ENCODE measurements around the gene SLC22A23.
"Not testable (repeated sequence)": the region's sequence is repeated elsewhere in the genome, so short reads cannot be mapped to it uniquely, and the experiment has no call there.

The SLC22A23 gene

DNA sequence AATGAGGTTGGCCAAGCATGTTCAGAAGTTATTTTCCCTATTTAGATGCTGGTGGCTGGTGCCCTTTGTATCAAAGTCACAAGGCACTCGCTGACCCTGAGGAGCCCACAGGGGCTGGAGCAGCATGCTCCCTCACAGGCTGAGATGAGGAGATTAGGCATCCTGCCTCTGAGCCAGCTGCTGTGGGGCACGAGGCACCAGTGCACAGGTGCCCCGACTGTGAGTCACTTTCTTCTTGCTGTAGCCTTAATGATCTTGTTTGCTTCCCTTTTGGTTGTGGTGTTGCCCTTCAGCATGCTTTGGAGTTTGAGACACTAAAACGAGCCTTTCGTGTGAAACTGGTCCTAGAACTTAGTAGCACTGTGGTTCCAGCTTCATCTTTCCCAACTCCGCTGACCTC, 193.8 kb downstream of the SLC22A23 start:
- DNase-seq (ENCODE audit: low spot score): no peak

DNA sequence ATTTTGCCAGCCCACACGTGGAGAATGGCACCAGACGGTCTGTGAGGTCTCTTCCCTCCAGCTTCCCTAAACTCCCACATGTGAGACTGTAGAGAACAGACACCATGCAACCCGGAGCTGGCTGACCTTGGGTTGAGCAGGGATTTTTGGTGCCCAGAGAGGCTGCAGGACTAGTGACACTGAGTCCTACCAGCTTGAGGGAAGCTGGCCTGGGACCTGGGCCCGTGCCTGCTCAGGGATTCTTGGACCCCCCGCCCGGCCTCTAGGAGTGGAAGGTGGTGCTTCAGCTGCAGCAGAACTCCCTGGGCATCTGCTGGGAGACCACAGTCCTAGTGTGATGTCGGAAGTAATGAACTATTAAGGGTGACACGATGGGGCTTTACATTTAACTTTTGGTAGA, 194.9 kb downstream of the SLC22A23 start:
- no peak for DNase-seq (ENCODE audit: low spot score)

DNA sequence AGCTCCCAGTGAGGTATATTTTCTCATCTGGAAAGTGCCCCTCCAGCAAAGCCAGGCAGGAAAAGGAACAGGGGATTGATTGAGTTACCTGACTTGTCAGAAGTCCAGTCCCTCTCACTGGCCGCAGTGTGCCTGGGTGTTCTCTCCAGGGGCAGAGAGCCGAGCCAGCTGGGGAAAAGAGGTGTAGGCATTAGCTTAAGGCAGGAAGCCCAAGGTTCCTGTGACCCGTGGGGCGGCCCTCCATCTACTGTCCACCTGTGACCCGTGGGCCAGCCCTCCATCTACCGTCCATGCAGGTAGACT, 195.4 kb downstream of the SLC22A23 start:
- no peak for DNase-seq (ENCODE audit: low spot score)

DNA sequence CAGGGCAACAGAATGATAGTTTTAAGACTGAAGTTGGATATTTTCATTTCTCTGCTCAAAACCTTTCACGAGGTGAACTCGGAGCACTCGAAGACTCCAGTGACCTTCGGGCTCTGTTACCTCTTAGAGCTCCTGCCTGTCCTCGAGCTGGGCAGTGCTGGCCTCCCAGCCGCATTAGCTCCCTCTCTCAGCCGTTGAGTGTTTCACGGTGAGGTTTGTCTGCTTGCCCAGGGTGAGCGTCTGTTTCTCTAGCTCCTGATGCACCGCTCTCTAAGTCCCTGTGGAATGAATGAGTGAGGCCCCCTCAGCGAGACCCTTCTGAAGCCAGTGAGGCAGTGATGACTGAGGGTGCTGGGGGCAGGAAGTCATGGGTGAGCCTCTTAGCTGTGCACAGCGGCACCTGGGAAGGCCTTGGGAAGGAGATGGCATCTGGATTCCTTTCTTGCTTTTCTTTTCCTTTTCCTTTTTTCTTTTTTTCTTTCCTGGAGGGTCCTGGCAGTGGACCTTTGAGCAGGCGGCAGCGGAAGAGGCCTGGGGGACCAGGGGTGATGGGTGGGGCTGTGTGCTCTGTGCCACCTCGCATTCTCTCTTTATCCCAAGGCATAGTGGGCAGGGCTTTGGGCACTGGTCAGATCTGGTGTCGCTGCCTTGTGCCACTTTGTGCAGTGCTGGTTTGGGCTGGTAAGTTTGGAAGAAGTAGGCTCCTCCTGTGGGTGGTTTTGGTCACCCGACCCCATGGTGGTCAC, 195.9 kb downstream of the SLC22A23 start:
- no peak for DNase-seq (ENCODE audit: low spot score)

DNA sequence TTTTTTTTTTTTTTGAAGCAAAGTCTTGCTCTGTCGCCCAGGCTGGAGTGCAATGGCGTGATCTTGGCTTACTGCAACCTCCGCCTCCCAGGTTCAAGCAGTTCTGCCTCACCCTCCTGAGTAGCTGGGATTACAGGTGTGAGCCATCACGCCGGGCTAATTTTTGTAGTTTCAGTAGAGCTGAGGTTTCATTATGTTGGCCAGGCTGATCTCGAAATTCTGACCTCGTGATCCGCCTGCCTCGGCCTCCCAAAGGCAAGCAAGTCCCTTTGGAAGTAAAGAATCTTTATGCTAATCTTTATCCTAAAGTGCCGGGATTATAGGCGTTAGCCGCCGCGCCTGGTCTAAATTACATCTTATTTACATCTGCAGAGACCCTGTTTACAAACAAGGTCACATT, 196.6 kb downstream of the SLC22A23 start:
- DNase-seq (ENCODE audit: low spot score): no peak

DNA sequence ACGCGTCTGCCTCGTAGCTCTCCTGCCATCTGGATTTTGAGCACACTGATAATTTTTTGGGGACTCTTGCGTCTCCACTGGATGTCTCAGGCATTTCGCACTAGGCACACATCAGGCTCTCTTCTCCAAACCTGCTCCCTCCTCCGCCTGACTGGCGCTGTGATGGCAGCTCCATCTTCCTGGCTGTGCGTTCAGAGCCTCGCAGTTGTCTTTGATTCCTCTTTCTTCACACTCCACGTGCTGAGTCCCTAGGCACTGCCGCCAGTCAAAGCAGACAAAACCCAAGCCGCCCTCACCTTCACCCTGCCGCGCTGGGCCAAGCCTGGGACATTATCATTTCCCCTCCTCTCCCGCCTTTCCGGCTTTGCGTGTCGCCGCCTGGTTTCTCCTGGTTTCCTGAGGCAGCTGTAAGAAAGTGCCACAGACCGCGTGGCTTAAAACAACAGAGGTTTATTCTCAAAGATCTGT, 197.3 kb downstream of the SLC22A23 start:
- peak; percentile 48 for DNase-seq (ENCODE audit: low spot score)

DNA sequence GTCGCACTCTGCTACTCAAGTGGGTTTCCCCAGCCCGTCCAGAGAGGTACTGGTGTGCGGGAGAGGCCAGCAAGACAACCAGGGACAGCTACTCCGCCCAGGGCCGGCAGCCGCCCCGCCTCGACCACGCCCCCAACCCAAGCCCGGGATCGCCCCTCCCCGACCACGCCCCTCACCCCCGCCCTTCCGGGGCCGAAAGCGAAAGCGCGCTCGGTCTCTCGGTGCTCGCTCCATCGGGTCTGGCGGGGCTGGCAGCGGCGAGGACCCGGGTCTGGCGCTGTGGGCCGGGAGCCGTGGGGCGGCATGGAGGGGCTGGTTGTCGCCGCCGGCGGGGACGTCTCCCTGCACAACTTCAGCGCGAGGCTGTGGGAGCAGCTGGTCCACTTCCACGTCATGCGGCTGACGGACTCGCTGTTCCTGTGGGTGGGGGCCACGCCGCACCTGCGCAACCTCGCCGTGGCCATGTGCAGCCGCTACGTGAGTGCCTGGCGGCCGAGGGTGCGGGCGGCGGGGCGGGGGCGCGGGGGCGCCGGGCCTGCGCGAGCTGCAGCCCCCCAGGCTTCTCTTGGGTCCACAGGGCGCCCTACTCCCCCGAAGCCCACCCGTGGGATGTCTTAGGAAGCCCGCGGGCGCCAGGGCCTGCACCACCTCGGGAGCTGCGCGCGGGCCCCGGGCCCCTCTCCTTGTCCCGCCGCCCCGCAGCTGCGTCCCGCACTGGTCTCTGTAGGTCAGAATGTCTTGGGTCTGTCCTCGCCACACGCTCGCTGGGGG, 197.9 kb downstream of the SLC22A23 start, which contains the start of gene PSMG4:
Gene PSMG4 (plus strand): TSS at position 228 of the 771 bp plus-strand sequence. CDS start 76 bp downstream, at position 304.
- peak; percentile 93 for DNase-seq (ENCODE audit: low spot score)

DNA sequence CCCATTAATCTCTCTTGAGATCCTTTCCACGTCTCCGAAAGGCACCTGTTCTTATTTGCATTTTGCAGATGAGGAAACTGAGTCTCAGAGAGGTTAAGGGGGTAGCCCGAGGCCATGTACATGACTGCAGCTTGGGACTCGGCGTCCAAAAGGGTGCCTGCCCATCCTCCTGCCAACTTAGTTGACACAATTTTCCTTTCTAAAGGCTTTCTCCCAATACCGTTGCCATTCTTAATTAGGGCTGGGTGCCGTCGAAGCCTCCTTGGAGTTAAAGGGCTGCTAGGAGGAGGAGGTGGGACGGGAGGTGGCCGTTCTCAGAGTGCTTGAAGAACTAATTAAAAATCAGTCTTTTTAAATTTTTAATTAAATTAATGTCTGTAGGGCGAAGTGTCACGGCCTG, 198.6 kb downstream of the SLC22A23 start:
- DNase-seq (ENCODE audit: low spot score): no peak

DNA sequence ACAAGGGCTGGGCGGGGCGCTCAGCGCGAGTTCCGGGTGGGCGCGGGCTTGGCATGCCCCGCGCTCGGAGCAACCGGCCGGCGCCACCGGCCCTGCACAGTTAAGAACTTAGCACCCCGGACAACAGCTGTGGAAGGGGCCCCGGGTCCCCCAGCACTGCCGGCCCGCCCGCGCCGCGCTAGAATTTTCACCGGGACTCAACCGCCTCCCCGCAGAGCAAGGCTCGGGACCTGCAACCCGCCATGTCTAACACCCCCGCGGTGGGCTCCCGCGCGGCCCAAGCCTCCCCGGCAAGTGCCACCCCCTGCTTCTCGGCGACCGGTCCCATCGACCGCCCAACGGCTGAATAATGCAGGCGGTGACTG, 203.3 kb downstream of the SLC22A23 start:
- DNase-seq (ENCODE audit: low spot score): no peak

DNA sequence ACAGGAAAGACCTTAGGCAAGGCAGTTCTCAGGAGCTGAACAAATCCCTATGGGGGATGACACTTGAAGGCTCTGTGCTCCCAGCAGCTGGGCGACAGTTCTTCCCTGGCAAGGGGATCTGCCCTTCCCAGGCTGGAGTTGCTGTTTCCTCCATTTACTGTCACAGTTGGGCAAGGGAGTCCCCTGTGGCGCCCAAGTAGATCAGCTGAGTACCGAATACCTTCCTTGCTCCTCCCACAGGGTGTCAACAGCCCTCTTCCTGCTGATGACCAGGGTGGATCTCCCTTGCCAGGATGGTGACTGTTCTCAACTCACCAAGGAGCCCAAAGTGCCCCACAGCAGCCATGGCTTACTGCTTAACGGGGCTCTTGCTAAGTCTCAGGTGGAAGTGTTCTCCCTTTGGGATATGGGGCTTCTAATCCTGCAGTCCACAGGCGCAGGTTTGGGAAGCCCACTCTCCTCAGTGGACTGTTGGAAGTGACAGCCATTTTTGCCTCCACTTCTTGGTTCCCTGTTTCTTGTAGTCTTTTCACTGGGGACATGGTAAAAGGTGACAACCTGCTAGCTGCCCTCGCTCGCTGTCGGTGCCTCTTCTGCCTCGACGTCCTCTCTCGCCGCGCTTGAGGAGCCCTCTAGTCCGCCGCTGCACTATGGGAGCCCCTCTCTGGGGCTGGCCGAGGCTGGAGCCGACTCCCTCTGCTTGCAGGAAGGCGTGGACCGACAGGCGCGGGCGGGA, 203.8 kb downstream of the SLC22A23 start:
- no peak for DNase-seq (ENCODE audit: low spot score)

DNA sequence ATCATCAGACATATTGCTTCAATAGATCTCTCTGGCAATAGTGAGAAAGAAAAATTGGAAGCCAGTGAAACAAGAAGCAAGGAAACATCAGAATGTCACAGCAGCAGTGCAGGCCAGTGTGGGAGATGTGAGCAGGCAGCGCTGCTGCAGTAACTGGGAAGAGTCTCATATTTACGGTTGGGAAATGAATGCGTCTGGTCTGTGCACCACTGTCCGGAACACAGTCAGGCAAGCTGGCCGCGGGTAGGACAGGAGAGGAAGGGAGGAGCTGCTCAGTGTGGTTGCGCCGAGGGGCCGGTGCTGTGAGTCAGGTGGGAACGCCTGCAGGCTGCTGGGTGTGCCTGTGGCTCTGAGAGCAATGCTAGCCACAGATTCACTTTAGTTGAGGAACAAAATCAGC, 204.5 kb downstream of the SLC22A23 start:
- no peak for DNase-seq (ENCODE audit: low spot score)

DNA sequence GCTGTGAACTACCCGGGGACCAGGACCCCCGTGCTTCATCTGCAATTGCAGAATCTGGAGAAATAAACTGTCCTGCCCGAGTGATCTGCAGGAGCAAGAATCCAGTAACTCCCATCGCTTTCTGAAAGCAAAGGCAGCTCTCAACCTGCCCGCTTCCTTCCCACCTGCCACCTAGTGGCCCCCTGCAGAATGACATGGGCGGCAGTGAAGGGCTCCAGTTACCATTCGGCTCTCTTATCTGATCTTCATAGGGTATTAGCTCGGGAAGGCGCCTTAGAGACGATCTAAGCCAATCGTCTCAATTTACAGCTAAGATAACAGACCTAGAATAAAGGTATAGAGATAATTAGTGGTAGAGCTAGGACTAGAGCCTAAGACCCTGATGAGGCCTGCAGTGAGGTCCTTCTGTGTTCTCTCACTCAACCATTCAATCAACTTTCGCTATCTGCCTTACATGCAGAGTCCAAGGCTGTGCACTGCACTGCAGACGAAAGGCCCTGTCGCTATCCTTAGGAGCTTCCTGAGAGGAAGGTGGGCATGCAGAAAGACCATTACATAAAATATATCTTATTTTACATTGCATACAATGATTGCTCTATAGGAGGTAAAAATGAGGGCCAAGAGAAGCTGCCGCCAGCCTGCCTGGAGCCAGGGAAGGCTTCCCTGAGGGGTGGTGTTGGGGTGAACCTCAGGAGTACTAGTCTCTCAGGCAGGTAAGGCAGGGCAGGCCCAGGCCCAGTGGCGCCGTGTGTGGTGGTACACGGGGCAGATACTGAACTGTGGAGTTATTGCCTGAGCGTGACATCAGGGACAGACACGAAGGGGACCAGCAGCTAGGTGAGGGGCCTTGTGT, 205.2 kb downstream of the SLC22A23 start:
- DNase-seq (ENCODE audit: low spot score): peak; percentile 87

DNA sequence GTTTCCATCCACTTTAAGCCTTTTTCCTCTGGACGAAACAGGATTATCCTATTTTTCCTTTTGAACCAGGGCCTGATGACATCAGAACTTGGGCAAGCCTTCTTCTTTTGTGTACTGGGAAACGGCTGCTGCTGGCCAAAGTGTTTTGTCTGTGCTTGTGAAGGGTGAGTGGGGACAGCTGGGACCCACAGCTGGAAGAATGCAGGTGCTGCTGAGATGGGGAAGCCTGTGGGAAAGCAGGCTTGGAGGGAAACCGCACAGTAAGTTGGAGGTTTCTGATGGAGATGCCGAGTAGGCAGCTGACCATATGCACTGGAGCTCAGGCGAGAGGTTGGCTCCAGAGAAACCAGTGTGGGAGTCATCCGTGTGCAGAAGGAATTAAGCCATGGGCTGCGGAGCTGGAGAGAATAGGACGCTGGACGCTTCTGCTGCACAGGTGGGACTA, 206.6 kb downstream of the SLC22A23 start:
- DNase-seq (ENCODE audit: low spot score): no peak

DNA sequence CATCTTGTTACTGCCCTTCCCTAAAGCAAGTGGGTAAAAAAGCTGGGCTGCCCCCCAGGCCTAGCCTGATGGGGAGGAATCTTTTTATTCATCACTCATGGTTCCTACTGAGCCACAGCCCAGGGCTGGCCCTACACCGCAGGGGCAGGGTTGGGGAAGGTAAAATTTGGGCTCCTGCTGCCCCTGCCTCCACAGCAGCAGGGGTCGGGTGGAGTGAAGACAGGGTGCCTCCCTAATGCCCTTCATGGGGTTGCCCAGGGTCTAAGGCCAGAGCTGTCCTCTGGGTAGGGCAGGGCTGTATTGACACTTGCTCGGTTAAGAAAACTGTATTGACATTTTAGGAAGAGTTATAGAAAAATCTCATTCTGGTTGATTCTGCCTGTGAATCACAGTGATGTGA, 207.0 kb downstream of the SLC22A23 start:
- no peak for DNase-seq (ENCODE audit: low spot score)

DNA sequence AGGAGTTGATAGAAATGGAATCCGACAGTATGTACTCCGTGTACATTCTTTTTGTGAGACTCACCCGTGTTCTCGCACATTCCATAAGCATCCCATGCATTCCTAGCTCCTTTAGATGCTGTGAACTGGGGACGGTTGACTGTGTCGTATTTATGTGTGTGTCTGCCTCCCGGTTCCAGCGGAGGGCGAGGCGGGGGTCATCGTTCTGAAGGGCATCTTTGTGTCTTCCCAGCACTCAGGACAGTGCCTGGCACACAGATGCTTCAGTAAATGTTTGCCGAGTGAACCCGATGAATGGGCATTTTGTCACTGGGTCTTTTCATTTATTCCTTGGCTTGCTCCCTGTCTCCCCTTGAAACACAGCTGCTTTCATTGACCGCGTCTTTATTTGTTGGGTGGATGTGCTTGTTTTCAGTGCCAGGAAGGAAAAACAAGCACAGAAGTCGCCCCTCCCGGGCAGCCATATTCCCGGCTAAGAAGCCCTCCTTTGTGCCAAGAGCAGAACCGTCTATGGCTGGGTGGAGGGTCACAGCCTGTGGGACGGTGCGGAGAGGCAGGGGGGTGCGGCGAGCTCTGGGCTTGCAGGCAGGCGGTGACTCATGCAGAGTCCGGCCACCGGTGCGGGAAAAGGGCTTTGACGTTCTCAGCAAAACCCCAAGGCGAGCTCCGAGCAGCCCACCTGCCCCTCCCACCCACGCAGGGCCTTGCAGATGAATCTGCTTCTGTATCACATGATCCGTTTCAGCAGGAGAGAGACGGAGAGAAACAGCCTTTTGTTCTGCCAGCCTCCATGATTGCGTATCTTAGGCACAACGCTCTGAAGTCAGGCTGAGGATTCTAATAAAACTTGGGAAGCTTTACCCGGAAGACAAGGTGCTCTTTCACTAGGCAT, 209.3 kb downstream of the SLC22A23 start:
- DNase-seq (ENCODE audit: low spot score): peak; percentile 56

DNA sequence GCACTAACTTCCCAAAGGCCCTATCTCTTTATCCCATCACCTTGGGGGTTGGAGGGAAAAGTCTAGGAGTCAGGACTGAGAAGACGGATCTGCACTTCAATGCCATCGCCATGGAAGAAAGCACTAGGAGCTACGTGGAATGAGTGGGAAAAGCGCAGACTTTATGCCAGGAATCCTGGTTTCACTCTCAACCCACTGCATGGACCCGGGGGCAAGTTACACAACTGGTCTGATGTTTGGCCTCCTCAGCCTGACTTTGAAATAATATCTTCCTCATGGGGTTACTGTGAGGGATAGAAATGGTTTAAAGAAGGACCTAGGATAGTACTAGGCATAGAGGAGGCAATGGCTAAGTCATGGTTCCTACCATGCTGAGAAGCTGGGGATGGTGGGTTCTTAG, 211.6 kb downstream of the SLC22A23 start:
- DNase-seq (ENCODE audit: low spot score): no peak

DNA sequence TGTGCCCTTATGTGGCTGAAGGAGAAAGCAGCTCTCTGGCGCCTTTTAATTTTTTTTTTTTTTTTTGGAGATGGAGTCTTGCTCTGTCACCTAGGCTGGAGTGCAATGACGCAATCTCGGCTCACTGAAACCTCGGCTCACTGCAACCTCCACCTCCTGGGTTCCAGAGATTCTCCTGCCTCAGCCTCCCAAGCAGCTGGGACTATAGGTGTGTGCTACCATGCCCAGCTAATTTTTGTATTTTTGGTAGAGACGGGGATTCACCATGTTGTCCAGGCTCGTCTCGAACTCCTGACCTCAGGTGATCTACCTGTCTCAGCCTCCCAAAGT, 212.1 kb downstream of the SLC22A23 start:
- DNase-seq (ENCODE audit: low spot score): not testable (repeated sequence)

DNA sequence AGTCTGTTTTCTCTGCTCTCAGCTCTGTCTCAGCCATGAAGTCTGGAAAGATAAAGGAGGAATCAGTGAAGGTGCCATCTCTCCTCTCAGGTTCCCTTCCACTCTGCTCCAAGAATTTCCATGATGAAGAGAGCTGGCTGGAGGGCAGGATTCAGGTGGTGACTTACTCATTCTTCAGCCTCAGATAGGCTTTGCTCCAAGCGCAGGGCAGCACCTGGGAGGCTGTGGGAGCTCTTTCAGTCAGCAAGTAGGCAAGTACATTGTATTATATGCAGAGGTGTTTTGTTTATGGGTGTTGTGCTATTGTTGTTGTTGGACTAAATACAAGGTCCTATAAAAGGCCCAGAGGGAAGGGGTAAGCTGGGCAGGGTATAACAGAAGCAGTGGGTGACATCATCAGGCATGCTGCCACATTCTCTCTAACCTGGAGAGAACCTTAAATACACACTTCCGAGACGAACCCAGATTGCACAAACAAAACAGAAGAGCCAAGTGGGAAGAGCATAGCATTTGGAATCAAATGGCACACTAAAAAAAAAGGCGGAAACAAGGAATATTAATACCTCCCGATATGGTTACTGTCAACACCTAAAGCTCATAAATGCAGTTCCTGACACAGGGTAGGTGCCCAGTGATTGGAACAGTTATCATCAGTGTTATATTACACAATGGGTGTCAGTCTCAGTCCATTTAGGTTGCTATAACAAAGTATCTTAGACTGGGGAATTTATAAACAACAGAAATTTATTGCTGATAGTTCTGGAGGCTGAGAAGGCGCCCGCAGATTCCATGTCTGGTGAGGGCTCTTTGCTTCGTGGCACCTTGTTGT, 212.6 kb downstream of the SLC22A23 start:
- no peak for DNase-seq (ENCODE audit: low spot score)

DNA sequence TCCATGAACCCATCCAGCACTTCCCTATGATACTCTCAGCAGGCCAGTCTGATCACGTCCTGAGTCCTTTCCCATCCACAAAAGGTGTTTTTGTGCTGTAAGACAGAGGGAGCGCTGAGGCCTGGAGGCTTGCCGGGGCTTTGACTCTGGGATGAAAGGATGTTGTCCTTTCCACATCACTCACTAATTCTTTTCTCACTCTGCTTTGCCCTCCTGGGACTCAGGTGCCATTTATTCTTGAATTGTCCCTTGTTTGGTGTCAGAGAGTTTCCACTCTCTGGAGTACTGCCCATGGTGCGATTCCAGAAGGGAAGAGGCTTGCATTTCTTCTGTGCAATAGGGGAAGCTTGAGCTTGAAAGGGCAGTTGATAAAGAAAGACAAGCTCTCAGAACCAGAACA, 214.1 kb downstream of the SLC22A23 start:
- DNase-seq (ENCODE audit: low spot score): no peak

DNA sequence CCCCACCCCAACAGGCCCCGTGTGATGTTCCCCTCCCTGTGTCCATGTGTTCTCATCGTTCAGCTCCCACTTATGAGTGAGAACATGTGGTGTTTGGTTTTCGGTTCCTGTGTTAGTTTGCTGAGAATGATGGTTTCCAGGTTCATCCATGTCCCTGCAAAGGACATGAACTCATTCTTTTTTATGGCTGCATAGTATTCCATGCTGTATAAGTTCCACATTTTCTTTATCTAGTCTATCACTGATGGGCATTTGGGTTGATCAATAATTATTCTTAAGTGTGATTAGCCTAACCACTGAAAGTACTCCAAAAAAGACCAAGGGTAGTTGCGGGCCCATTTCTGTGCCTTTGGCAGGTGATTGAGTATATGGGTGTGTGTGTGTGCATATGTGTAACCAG, 215.1 kb downstream of the SLC22A23 start:
- DNase-seq (ENCODE audit: low spot score): not testable (repeated sequence)
